Activated B cell treated with CpG ODN at 0.5 μM for 24 hours (primary cell): ENCODE data around the gene SCGB2B2. TPM values are rescaled to one million over a fixed set of nuclear protein-coding genes. Genes with fewer than 3 reads are reported as not detected.

Source experiments
- ATAC-seq: fragments of 200-7000 bp; cut with Tn5 transposase; one replicate; pipeline ENCODE4 v1.10.0; 2021; ENCODE audit warnings: low read depth, mild to moderate bottlenecking, moderate library complexity
- CTCF ChIA-PET: fragments of 350-600 bp; sonication (Branson Sonifier 250); formaldehyde crosslinking; loops from one replicate; lab custom pipeline; 2021; ENCODE audit warnings: antibody characterized with exemption; lab: Charles Lee
- POLR2A ChIA-PET: fragments of 350-600 bp; sonication (Branson Sonifier 250); formaldehyde crosslinking; loops from one replicate; lab custom pipeline; 2021; ENCODE audit warnings: antibody characterized with exemption; lab: Charles Lee
- DNase-seq: peaks from one replicate; pipeline ENCODE4 v3.0.0; 2022
- H3K27ac Mint-ChIP-seq: one replicate; pipeline ENCODE4 v1.8.0; 2020; ENCODE audit warnings: mixed read lengths
- H3K27me3 Mint-ChIP-seq: one replicate; pipeline ENCODE4 v1.8.0; 2021; ENCODE audit warnings: mixed read lengths
- H3K36me3 Mint-ChIP-seq: one replicate; pipeline ENCODE4 v1.8.0; 2021; ENCODE audit warnings: low read depth, mixed read lengths
- H3K4me1 Mint-ChIP-seq: one replicate; pipeline ENCODE4 v1.8.0; 2021; ENCODE audit warnings: mixed read lengths
- H3K4me3 Mint-ChIP-seq: one replicate; pipeline ENCODE4 v1.8.0; 2020; ENCODE audit warnings: mild to moderate bottlenecking, mixed read lengths
- H3K9me3 Mint-ChIP-seq: one replicate; pipeline ENCODE4 v1.8.0; 2020; ENCODE audit warnings: mixed read lengths
- intact Hi-C: fragments of 100-400 bp; cut with micrococcal nuclease; formaldehyde crosslinking; loops from one replicate; pipeline ENCODE4 v1.15.1; 2024
- total RNA-seq: library from RNA; stranded (reverse); gene quantifications from 2 replicates; pipeline ENCODE4 v1.2.3, GENCODE V29; 2022
- TF ChIP-seq, protein P1 (sequence below): fragments of 200-600 bp; IDR thresholded peaks from one replicate; pipeline ENCODE4 v1.8.0; 2022; ENCODE audit warnings: antibody characterized with exemption, mild to moderate bottlenecking

SCGB2B2 gene
- total RNA-seq, 1 donor from 2014 or later: 1.4 TPM

DNA sequence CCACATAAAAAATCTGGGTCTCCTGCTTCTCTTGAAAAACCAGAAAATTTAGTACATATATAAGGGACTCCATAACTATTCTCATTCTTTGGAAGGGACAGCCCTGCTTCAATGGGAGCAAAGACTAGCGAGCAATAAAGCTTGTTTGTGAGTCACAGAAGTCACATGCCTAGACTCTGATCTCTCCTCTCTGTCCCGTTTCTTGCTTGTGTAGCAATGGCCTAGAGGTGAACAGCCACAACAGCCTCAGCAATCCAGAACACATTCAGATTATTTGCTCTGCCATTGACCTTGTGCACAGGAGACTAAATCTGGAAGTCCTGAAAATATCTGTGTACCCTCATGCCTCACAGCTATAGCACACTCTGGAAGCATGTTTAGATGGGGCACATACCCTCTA lies 43.2 kb downstream of the SCGB2B2 start:
- ATAC-seq: no peak
- Mint-ChIP-seq H3K4me3 (no peak overlapping the region), H3K36me3 (peaks cover 9% of the 10 kb centered on the region), H3K4me1 (no peaks in the 10 kb centered on the region), H3K27me3 (no peaks in the 10 kb centered on the region), H3K9me3 (peaks cover 9% of the 10 kb centered on the region), H3K27ac (no peak overlapping the region)
- ChIA-PET CTCF (no interaction called here), POLR2A (no interaction called here)
- no peak for DNase-seq
- intact Hi-C loops: no loop called here
- TF ChIP-seq, protein P1, sequence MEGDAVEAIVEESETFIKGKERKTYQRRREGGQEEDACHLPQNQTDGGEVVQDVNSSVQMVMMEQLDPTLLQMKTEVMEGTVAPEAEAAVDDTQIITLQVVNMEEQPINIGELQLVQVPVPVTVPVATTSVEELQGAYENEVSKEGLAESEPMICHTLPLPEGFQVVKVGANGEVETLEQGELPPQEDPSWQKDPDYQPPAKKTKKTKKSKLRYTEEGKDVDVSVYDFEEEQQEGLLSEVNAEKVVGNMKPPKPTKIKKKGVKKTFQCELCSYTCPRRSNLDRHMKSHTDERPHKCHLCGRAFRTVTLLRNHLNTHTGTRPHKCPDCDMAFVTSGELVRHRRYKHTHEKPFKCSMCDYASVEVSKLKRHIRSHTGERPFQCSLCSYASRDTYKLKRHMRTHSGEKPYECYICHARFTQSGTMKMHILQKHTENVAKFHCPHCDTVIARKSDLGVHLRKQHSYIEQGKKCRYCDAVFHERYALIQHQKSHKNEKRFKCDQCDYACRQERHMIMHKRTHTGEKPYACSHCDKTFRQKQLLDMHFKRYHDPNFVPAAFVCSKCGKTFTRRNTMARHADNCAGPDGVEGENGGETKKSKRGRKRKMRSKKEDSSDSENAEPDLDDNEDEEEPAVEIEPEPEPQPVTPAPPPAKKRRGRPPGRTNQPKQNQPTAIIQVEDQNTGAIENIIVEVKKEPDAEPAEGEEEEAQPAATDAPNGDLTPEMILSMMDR: no peak

Other genes starting within 250 kb of the SCGB2B2 start
- gene UBA2, start 248.8 kb downstream of the SCGB2B2 start, total RNA-seq: 85.3 and 85.9 TPM in 2 replicates
- gene WTIP, start 195.4 kb downstream of the SCGB2B2 start, total RNA-seq: 0.07 and 0.38 TPM in 2 replicates
- 33.7 and 38.1 TPM in 2 replicates for gene ZNF302, start 519 bp upstream of the SCGB2B2 start, total RNA-seq
- 8.2 and 8.7 TPM in 2 replicates for gene ZNF181, start 57.1 kb upstream of the SCGB2B2 start, total RNA-seq
- gene ZNF599, start 96.1 kb upstream of the SCGB2B2 start, total RNA-seq: 3.1 and 3.6 TPM in 2 replicates
- gene ZNF30, start 249.7 kb upstream of the SCGB2B2 start, total RNA-seq: 2.7 and 4.0 TPM in 2 replicates